GM12874 (cell line): ENCODE results near the gene DYRK1A.

ENCODE experiments used
- CTCF ChIP-seq: IDR thresholded peaks from 2 replicates; pipeline ENCODE4 v1.5.1; 2011; ENCODE audit warnings: low read depth, mild to moderate bottlenecking, control low read depth, low read length, moderate library complexity; ENCODE audit not compliant: insufficient read depth

DYRK1A gene

GRCh38 chr21:37550157-37550556 lies 183.6 kb downstream of the DYRK1A start:
- no peak for TF ChIP-seq CTCF

GRCh38 chr21:37550618-37551330 lies 184.2 kb downstream of the DYRK1A start:
- no peak for TF ChIP-seq CTCF

GRCh38 chr21:37551331-37551992 lies 184.9 kb downstream of the DYRK1A start:
- no peak for TF ChIP-seq CTCF

- no peak for TF ChIP-seq CTCF
These were observed 185.4 kb downstream of the DYRK1A start for GRCh38 chr21:37551993-37552355.

- no peak for TF ChIP-seq CTCF
These were observed 186.0 kb downstream of the DYRK1A start for GRCh38 chr21:37552496-37553029.

- TF ChIP-seq CTCF, result no peak
These were observed 186.5 kb downstream of the DYRK1A start for GRCh38 chr21:37553078-37553481.

- TF ChIP-seq CTCF, result no peak
These were observed 188.2 kb downstream of the DYRK1A start for GRCh38 chr21:37554661-37555379.
